ENCODE data around the gene POLR1G. TPM values are rescaled to one million over a fixed set of nuclear protein-coding genes. Genes with fewer than 3 reads are reported as not detected.

Gene POLR1G
- total and polyA plus RNA-seq, 4 donors = 1.1 to 2.4 (median 1.9) TPM

GRCh38 chr19:45455707-45456499, 49.5 kb downstream of the POLR1G start:
- Histone ChIP-seq H3K27me3 (ENCODE audit: control insufficient read depth in 4 of 4, insufficient read depth in 4 of 4, low read length in 3 of 4) (no peaks in the 10 kb centered on the region), H3K4me1 (ENCODE audit: control insufficient read depth in 4 of 4, insufficient read depth in 4 of 4, low read length in 3 of 4) (peaks cover 0 to 8% (median 5%) of the 10 kb centered on the region in 4 donors), H3K36me3 (ENCODE audit: control insufficient read depth in 4 of 4, insufficient read depth in 3 of 4, low read depth in 1 of 4, low read length in 3 of 4) (no peaks in the 10 kb centered on the region), H3K27ac (ENCODE audit: low read depth in 1 of 2, low read length in 2 of 2) (peak overlapping the region; percentile 51 to 64), H3K9ac (ENCODE audit: low read depth in 1 of 2, low read length in 2 of 2) (peak overlapping the region in 1 of 2 donors; percentile 54), H3K4me3 (ENCODE audit: low read depth in 1 of 3, low read length in 3 of 3) (no peak overlapping the region), H3K9me3 (ENCODE audit: control insufficient read depth in 4 of 4, low read length in 3 of 4) (no peaks in the 10 kb centered on the region)
- peak; percentile 57 for TF ChIP-seq SP1 (IDR thresholded peaks at IDR 0.05)
- TF ChIP-seq RAD21 (IDR thresholded peaks at IDR 0.05) = peak in 1 of 2 donors; percentile 11
- TF ChIP-seq HNF4G (IDR thresholded peaks at IDR 0.05) = no peak
- no peak for TF ChIP-seq EGR1 (IDR thresholded peaks at IDR 0.05; ENCODE audit: low read depth in 2 of 2)
- TF ChIP-seq NR2F2 (IDR thresholded peaks at IDR 0.05) = no peak
- TF ChIP-seq REST (IDR thresholded peaks at IDR 0.05) = peak; percentile 56
- TF ChIP-seq MAX (IDR thresholded peaks at IDR 0.05) = no peak
- no peak for TF ChIP-seq FOXA2 (IDR thresholded peaks at IDR 0.05)
- TF ChIP-seq ATF3 (IDR thresholded peaks at IDR 0.05) = peak; percentile 92
- TF ChIP-seq, protein P1, sequence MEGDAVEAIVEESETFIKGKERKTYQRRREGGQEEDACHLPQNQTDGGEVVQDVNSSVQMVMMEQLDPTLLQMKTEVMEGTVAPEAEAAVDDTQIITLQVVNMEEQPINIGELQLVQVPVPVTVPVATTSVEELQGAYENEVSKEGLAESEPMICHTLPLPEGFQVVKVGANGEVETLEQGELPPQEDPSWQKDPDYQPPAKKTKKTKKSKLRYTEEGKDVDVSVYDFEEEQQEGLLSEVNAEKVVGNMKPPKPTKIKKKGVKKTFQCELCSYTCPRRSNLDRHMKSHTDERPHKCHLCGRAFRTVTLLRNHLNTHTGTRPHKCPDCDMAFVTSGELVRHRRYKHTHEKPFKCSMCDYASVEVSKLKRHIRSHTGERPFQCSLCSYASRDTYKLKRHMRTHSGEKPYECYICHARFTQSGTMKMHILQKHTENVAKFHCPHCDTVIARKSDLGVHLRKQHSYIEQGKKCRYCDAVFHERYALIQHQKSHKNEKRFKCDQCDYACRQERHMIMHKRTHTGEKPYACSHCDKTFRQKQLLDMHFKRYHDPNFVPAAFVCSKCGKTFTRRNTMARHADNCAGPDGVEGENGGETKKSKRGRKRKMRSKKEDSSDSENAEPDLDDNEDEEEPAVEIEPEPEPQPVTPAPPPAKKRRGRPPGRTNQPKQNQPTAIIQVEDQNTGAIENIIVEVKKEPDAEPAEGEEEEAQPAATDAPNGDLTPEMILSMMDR (IDR thresholded peaks at IDR 0.05; ENCODE audit: low read depth, low read length, missing input control) = no peak
- TF ChIP-seq ZBTB33 (IDR thresholded peaks at IDR 0.05) = no peak
- peak in 1 of 2 donors; percentile 14 for TF ChIP-seq GABPA (IDR thresholded peaks at IDR 0.05 in 1 of 2, conservative IDR thresholded peaks at IDR 0.05 in 1 of 2)
- TF ChIP-seq FOXA1 (IDR thresholded peaks at IDR 0.05) = no peak
- peak; percentile 97 to 99 for TF ChIP-seq JUND (IDR thresholded peaks at IDR 0.05)
- peak in 1 of 2 donors; percentile 44 for TF ChIP-seq RXRA (IDR thresholded peaks at IDR 0.05)
- peak in 1 of 2 donors; percentile 31 for TF ChIP-seq HNF4A (conservative IDR thresholded peaks at IDR 0.05)
- TF ChIP-seq TAF1 (conservative IDR thresholded peaks at IDR 0.05) = no peak
- no peak for TF ChIP-seq YY1 (IDR thresholded peaks at IDR 0.05)
- peak; percentile 52 for DNase-seq (ENCODE audit: low spot score)
- WGBS = 34% methylated on average over 27 of the region's 27 CpGs
